Ureter (tissue), 1 donor: ENCODE measurements around the gene FNDC3A. TPM values are rescaled to one million over a fixed set of nuclear protein-coding genes. Genes with fewer than 3 reads are reported as not detected.

Experiments
- DNase-seq: peaks from one replicate; pipeline ENCODE4 v3.0.0-alpha.2; 2020; ENCODE audit warnings: low spot score
- total RNA-seq: library from RNA; stranded (reverse); gene quantifications from one replicate; pipeline ENCODE4 v1.2.4, GENCODE V29; 2023
- donor health status: DM: yes; HTN: yes; CAD: no.

FNDC3A gene, protein sequence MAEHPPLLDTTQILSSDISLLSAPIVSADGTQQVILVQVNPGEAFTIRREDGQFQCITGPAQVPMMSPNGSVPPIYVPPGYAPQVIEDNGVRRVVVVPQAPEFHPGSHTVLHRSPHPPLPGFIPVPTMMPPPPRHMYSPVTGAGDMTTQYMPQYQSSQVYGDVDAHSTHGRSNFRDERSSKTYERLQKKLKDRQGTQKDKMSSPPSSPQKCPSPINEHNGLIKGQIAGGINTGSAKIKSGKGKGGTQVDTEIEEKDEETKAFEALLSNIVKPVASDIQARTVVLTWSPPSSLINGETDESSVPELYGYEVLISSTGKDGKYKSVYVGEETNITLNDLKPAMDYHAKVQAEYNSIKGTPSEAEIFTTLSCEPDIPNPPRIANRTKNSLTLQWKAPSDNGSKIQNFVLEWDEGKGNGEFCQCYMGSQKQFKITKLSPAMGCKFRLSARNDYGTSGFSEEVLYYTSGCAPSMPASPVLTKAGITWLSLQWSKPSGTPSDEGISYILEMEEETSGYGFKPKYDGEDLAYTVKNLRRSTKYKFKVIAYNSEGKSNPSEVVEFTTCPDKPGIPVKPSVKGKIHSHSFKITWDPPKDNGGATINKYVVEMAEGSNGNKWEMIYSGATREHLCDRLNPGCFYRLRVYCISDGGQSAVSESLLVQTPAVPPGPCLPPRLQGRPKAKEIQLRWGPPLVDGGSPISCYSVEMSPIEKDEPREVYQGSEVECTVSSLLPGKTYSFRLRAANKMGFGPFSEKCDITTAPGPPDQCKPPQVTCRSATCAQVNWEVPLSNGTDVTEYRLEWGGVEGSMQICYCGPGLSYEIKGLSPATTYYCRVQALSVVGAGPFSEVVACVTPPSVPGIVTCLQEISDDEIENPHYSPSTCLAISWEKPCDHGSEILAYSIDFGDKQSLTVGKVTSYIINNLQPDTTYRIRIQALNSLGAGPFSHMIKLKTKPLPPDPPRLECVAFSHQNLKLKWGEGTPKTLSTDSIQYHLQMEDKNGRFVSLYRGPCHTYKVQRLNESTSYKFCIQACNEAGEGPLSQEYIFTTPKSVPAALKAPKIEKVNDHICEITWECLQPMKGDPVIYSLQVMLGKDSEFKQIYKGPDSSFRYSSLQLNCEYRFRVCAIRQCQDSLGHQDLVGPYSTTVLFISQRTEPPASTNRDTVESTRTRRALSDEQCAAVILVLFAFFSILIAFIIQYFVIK
- total RNA-seq = 76.5 TPM

DNA sequence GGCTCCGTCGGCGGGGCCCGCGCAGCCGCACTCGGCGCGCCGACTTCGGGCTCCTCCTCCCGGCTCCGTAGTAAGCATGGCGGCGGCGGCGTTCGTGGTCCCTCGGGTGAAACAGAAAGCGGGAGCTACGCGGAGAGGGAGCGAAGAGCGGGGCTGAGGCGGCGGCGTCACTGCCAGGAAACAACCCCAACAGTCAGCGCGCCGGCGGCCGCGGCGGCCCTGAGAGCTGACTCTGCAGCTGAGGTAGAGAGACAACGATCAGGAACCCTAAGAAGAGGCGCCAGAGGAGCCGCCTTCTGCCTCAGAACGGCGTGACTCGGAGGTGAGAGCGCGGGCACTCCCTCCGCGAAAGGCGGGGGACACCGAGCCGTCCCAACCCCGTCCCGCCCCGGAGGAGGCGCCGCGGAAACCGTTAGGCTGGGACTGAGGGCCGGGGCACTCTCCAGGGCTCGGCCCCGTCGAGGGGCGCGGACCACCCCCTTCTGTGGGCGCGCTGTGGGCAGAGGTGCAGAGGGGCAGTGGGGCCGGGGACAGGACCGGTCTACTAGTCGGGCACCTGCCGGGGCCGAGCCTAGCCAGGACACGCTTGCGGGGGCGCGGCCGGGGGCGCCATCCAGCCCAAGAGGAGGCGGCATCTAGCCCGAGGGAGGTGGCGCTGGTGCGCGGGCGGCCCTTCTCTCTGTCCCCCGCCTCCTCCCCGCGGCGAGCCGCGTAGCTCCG, at the start of gene FNDC3A:
FNDC3A (plus strand) TSS at position 57 of the 720 bp plus-strand sequence. CDS start 30,279 bp downstream, outside the sequence.
- peak; percentile 76 for DNase-seq

DNA sequence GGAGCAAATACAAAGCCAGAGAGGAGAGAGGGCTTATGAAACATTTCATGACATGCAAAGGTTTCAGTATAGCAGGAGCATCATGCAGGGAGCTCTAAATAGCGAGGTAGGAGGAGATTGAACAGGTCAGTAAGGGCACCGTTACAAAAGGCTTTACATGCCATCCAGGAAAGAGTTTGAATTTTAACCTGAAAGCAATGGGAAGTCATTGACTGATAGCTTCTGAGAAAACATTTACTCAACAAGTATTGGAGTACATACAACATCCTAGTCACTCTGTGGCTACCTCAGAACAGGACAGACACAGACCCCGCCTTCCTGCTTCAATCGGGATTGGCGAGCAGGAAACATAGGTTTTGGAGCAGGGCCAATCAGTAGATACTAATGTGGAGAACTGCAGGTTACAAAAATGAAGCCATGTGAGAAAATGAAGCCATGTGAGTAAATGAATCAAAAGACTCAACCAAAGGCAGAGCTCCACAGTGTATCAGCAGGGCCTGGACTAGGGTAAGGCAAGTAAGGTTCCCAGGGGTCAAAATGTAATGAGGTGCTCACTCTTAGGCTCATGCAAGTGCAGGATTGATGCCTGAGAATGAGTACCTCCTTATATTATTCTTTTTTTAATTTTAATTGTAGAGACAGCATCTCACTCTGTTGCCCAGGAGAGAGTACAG, 46.8 kb upstream of the FNDC3A start:
- DNase-seq = no peak

DNA sequence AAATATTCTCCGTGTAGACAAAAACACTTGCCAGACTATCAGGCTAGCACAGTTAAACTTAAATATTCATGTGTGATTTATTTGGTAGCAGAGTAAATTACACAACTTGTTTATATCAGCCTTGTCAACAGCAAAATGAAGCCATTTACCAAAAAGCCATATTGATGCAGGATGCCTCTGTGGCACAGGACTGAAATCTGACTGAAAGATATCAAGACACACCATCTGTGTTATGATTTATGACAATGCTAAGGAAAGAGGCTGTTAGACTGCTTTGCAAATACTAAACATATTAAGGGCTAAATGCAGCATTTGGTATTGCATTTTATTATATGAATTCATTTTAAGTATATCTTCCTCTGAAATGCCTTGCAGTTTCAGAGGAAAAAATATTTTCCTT, 44.8 kb upstream of the FNDC3A start:
- DNase-seq = no peak

DNA sequence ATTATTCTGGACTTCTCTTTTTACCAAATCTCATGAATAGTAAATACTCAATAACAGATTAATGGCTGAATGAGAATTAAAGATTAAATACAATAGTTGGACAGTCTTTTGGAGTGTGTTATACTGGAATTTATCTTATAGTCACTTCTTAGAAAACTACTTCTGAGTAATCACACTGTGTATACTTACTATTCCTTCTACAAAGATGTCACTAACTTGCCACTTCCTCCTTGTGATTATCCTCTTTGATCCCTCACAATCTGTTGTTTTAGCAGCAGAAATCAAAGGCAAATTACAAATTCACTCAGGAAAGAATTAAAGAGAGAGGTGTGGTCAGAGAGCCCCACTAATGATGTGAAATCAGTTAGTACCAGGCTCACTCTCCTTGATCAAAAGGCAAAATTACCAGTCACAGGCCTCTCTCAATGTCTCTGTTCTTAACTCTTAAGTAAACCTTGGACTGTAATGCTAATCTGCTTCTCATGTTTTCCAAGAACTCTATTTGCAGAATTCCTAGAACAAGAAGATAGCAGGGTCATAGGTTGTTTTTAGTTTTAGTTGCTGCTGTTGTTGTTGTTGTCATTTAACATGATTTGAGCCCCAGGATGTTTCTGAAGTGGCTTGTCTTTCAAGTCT, 37.3 kb upstream of the FNDC3A start:
- DNase-seq = no peak

DNA sequence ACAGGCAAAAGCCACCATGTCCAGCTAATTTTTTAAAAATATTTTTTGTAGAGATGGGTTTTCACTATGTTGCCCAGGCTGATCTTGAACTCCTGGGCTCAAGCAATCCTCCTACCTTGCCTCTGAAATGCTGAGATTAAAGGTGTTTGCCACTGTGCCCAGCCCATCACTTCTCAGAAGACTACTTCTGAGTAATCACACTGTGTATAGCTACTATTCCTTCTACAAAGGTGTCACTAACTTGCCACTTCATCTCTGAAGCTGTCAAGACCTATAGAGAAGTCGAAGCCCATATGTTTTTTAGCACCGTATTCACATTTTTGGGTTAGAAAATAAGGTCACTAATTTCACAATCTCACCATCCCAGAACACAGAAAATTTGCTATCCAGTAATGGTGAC, 36.0 kb upstream of the FNDC3A start:
- DNase-seq = no peak

DNA sequence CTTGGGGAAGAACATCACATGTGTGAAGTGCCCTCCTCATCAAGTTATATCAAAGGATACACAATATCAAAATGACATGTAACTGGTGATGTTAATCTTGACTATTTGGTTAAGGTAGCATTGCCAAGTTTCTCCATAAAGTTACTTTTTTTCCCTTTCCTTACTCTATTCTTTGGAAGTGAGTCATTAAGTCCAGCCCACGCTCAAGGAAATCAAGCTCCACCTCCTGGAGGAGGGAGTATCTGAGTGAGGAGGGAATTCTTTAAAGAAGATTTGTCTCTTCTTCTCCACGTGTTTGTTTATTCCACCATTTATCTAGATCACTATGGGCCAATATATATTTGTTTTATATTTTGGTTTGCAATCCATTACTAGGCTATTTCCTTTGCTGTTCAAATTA, 33.6 kb upstream of the FNDC3A start:
- no peak for DNase-seq

DNA sequence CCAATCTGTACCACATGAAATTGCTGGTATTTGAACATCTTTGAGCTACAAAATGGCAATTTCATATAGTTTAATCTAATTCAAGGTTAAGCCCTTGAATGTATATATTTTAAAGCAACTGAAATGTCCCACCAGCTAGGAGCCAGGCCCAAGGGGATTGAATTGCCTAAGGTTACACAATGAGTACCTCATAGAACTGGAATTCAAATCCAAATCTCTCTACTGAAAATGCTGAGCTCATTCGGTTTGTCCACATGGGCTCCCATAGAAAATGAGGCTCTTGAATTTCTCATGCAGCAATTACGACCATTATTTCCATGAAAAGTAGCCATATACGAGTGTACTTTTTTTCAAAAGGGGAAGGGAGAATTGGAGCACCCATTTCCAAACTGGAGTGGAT, 31.5 kb upstream of the FNDC3A start:
- no peak for DNase-seq

DNA sequence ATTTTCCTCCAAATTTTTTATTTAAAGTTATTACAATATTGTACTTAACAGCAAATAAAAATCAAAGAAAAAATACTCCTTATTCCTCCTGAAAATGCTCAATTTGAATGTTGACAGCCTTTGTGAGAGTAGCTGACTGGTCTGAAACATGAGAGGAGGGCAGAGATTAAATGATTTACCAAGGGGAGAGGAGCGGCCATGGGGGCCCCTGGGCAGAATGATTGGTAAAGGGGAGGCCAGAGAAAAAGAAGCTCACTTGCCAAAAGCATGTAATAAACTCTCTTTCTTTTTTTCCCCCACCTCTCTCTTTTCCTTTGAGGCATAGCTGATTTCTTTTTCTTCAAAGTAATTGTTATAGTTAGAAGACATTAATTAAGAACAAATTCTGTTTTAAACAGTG, 30.1 kb upstream of the FNDC3A start:
- DNase-seq = no peak

DNA sequence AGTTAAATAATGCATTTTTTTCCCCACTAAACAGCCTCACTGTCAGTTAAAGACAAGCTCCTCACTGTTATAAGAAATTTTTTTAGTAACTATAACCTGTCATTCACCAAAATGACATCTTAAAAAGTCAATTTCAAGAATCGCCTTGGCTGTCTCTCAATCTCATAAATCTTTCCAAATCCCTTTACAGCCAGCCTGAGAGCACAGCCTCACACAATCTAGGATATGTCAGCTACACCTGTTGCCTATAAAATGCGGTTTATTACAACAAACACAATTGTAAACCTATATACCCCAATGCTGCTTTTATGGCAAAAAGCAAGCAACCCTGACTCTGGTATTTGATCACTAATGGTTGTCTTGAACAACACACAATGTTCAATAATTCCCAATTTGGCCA, 29.5 kb upstream of the FNDC3A start:
- DNase-seq = no peak

DNA sequence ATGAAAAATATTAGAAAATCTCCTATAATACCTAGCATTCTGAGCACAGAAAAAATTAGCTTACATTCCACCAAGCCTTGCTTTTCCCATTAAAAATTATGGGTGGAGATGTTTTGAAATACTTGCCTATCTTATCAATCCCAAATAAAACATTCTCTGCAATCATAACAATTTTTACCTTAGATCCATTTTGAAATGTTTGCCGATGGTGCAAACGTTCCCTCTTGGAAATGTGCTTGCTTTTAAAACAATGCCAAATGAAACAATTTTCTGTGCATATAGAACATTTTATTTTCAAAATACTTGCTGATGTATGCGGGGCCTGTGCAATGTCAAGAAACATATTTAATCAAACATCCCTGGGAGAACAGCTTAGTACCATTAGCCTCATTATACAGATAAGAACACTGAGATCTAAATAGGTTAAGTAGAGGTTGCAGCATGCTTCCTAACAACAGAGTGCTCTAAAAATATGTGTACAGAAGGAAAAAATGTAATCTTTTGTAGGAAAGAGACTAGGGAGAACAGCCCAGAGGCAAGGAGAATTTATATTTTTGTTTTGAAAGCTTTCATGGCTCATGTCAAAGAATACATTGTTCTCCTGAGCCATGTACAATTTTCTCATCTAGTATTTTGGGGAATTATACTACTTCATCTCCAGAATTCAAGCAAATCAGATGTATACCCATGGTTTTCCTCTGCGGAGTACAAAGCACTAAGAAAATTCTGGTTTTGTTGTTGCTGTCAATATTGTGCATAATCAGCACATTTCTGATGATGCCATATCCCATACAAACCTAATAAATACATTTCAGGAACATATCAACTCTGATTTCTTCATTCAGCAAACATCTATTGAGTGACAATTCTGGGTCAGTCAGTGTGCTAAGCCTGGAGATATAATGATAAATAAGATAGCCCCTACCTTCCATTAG, 25.9 kb upstream of the FNDC3A start:
- no peak for DNase-seq

DNA sequence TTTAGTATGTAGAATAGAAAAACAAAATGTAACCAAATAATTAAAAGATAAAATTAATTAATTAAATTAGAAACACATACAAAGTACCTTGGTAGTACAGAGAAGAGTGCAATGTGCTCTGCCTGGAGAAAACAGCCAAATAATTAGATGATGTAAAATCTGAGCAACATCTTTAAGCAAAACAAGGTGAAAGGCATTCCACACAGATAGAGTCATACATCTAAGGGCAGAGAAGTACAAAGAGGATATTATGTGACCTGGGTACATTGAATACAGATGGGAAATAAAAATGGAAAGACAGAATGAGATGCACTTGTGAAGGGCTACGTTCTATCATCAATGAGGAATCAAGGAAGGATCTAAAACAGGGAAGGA, 25.2 kb upstream of the FNDC3A start:
- DNase-seq = no peak

DNA sequence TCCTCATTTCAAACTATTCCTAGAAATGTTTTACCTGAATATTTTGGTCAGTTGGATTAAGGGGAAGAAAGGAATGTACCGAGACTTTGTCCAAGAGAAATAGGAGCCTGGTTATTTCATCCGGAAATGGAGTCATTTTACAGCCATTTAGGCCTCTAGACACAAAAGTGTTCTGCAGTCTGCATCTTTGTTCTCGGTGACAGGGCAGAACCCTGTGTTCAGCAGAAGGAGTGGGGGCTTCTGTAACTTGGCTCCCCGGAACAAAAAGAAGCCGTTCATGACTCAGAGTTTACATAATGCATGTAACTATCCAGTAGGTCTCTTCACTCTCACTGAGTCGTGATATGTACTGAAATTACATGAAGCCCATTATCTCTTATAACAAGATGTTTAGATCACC, 21.6 kb upstream of the FNDC3A start:
- DNase-seq = no peak

DNA sequence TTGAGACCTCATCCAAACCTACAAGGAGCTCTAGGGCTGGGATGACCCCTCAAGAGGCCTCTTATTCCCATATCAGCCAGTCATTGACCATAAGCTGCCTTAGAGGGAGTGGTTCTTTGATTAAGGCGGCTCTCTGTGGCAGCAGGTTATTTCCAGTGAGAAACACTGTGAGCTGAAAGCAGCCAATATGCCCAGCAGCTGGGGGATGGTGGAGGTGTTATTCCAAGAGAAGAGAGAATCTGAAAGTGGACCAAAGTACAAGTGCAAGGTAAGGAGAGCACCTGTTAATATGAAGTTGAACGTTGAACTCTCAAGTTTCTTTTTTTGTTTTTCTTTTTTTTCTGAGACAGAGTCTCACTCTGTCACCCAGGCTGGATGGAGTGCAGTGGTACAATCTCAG, 20.2 kb upstream of the FNDC3A start:
- no peak for DNase-seq

DNA sequence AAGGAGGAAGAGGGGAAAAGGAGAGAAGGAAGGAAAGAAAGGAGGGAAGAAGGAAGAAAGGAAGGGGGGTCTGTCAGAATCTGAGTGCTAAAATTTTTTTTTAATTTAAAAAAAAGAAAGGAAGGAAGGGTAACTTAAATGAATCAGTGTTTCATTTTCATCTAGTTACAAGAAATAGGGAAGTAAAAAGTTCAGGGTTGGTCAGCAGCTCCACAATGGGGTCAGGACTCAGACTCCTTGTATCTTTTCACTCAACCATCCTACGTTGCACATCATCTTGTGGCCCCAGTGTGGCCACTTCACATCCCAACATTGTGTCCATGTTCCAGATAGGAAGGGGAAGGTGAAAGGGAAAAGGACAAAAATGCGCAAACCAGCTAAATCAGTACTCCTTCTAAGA, 14.3 kb upstream of the FNDC3A start:
- DNase-seq = no peak

DNA sequence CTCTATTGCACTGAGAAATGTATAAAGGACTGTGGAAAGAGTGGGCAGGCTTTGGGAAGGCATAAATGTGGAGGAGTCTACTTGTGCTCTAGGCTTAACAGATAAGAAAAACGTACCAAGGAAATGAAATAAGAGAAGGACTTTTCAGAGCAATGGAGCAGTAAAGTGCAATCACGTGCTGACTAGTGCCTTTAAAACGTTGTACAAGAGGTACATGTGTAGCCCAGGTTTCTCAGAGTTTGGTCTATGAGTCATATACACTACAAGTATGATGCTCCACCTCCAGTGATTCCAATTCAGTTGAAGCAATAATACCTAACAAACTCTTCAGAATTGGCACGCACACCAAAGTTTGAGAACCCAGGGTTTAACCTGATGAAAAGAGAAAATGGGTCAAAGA, 13.4 kb upstream of the FNDC3A start:
- no peak for DNase-seq

DNA sequence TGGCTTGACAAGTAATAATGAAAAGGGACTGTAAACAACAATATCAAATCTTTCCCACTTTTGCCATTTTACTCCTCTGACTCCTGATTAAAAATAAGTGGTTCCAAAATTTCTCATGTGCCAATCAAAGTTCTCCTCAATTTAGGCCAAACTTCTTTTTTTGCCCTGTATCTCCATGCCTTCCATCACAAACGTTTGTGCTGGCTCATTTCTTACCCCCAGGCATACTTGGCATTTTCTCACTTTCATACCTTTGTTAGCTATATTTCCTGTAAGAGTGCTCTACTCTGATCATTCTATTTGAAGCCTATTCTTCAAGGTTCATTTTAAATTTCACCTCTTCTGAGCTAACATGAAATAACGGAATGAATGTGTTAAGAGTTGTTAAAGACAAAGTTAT, 10.0 kb upstream of the FNDC3A start:
- no peak for DNase-seq

DNA sequence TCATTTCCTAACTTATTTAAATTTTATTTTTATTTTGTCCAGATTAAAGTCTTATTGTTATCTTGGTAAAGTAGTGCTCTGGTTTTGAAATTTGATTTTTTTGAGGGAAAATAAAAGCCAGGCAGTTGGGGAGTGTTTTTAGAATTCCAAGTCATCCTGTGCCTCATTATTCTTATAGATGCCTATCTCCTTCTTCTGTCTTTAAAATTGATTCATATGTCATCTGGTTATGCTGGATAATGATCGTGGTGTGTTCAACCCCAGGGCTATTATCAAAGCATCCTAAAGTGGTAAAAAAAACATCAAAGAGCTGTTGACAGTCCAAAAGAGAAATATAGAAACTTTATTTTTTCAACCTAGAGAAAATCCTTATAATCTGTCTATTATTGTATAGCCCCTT, 6.0 kb upstream of the FNDC3A start:
- DNase-seq = no peak

DNA sequence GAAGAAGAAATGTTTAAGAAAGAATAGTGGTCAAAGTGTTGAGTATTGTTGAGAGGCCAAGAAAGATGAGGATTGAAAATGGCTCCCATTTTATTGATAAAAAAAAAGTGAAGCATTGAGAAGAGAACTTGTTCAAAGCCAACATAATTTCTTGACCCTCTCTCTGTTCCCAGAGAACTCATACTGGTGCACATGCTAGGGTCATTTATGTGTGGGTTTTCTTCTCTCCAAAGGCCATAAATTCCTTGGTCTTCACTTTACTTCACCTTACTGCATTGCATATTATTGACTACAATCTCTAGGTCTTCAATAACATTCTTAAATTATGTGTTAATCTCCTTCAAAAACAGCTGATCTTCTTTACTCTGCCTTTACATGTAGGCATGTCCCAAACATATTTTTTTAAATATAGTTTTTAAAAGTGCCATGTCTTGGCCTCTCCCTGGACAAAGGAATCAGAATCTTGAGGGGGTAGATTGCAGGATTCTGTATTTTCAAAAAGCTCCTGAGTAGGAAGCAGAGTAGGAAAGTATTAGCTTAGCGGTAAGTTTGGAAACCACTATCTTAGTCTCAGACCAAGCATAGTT, 1.8 kb upstream of the FNDC3A start:
- no peak for DNase-seq
